ENCODE measurements around the gene CLECL1.

The CLECL1 gene

DNA sequence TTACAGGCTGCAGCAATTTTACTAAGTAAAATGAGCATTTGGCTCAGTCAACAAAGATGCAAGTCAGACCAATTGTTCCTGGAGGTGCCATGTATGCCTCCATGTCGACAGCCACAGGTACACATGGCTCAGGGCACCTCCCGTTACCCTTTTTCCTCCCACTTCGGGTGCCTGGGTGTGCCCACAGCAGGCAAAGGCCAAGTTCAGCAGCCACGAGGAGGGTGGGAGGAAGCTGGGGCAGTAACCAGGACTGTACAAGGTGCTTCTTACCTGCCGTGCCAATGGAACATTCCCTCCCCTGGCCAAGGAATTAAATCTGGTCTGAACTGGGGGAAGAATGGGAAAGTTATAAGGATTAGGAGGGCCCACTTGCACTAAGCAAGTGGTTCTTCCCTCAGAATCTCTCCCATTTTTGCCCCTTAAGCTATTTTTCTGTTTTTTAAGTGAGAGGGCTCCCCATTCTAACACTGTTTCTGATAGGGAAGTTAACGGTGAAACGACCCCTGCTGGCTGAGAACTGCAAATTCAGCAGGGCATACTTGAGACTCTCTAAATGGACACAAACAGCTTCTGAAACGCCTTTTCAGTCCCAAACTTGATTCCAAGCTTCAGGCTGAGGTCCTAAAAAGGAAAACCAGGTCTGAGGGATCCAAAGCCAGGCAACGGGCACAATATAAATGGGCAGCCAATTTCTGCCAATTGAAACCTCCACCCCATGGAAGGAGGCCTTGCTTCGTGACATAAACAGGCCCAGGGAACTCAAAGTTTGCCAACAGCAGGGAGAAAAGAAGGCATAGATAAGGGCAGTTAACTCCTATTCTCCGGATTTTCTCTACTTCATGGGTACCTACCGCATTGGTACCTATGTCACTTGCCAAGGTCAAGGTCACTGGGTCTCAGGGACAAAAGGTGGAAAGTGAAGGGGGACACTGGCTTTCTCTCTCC is 24.8 kb downstream of the CLECL1 start:
- TF ChIP-seq FOXP2 (optimal IDR thresholded peaks at IDR 0.05; ENCODE audit: borderline replicate concordance, extremely low read depth, extremely low read length, insufficient read depth), result no peak
- TF ChIP-seq SIN3A (IDR thresholded peaks at IDR 0.05; ENCODE audit: borderline replicate concordance, insufficient read depth, low read length), result no peak
- TF ChIP-seq TAF1 (IDR thresholded peaks at IDR 0.05; ENCODE audit: borderline replicate concordance, insufficient read depth, low read length), result no peak
- TF ChIP-seq, protein P1, sequence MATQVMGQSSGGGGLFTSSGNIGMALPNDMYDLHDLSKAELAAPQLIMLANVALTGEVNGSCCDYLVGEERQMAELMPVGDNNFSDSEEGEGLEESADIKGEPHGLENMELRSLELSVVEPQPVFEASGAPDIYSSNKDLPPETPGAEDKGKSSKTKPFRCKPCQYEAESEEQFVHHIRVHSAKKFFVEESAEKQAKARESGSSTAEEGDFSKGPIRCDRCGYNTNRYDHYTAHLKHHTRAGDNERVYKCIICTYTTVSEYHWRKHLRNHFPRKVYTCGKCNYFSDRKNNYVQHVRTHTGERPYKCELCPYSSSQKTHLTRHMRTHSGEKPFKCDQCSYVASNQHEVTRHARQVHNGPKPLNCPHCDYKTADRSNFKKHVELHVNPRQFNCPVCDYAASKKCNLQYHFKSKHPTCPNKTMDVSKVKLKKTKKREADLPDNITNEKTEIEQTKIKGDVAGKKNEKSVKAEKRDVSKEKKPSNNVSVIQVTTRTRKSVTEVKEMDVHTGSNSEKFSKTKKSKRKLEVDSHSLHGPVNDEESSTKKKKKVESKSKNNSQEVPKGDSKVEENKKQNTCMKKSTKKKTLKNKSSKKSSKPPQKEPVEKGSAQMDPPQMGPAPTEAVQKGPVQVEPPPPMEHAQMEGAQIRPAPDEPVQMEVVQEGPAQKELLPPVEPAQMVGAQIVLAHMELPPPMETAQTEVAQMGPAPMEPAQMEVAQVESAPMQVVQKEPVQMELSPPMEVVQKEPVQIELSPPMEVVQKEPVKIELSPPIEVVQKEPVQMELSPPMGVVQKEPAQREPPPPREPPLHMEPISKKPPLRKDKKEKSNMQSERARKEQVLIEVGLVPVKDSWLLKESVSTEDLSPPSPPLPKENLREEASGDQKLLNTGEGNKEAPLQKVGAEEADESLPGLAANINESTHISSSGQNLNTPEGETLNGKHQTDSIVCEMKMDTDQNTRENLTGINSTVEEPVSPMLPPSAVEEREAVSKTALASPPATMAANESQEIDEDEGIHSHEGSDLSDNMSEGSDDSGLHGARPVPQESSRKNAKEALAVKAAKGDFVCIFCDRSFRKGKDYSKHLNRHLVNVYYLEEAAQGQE (IDR thresholded peaks at IDR 0.05; ENCODE audit: insufficient read depth in 1 of 2, low read depth in 2 of 2, low read length in 2 of 2), result no peak
- no peak for TF ChIP-seq POLR2AphosphoS5 (IDR thresholded peaks at IDR 0.05; ENCODE audit: low read depth, low read length)

DNA sequence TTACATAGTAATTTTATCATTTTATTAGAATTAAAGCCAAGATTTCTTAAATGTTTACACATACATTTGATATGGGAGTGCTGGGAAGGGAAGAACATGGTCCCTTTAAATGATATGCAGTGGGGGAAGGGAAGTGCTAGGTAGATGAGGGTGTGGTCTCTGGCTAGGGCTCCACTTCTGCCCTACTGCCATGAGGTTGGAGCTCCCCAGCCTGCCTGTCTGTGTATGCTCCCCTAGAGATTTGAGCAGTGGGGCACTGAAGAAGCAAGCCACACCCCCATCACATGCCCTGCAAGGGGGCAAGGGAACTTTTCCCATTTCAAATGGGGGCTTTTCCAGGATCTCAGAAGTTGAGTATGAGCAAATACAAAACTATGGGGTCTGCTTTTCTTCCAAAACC is 25.5 kb downstream of the CLECL1 start:
- TF ChIP-seq TAF1 (IDR thresholded peaks at IDR 0.05; ENCODE audit: borderline replicate concordance, insufficient read depth, low read length), result no peak
- TF ChIP-seq SIN3A (IDR thresholded peaks at IDR 0.05; ENCODE audit: borderline replicate concordance, insufficient read depth, low read length), result no peak
- TF ChIP-seq, protein P1 (IDR thresholded peaks at IDR 0.05; ENCODE audit: insufficient read depth in 1 of 2, low read depth in 2 of 2, low read length in 2 of 2), result no peak
- no peak for TF ChIP-seq POLR2AphosphoS5 (IDR thresholded peaks at IDR 0.05; ENCODE audit: low read depth, low read length)

DNA sequence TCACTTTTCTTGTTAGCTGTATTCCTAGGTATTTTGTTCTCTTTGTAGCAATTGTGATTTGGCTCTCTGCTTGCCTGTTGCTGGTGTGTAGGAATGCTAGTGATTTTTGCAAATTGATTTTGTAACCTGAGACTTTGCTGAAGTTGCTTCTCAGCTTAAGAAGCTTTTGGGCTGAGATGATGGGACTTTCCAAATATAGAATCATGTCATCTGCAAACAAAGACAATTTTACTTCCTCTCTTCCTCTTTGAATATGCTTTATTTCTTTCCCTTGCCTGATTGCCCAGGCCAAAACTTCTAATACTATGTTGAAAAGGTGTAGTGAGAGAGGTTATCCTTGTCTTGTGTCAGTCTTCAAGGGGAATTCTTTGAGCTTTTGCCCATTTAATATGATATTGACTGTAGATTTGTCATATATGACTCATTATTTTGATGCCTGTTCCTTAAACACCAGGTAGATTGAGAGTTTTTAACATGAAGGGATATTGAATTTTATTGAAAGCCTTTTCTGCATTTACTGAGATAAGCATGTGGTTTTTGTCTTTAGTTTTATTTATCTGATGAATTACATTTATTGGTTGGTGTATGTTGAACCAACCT is 26.7 kb downstream of the CLECL1 start:
- TF ChIP-seq SIN3A (IDR thresholded peaks at IDR 0.05; ENCODE audit: borderline replicate concordance, insufficient read depth, low read length) (no peak), POLR2AphosphoS5 (IDR thresholded peaks at IDR 0.05; ENCODE audit: low read depth, low read length) (no peak)
- TF ChIP-seq, protein P1 (IDR thresholded peaks at IDR 0.05; ENCODE audit: insufficient read depth in 1 of 2, low read depth in 2 of 2, low read length in 2 of 2), result no peak

DNA sequence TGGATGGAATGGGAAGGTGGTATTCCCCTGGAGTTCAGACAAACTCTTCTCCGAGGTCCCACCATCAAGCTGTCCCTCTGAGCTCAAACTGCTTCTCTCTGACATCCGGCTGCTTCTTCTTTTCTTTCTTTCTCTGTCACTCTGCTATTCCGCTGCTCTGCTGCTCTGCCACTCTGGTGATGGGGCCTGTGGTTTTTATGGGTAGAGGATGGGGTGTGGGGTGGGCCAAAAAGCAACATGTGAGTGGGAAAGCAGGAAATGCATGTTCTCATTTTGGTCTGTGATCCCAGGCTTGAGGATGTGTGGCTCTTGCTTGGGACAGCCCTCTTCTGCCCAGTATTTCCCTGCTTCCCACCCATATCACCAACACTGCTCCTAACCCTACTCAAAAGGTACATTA is 30.6 kb downstream of the CLECL1 start:
- TF ChIP-seq SIN3A (IDR thresholded peaks at IDR 0.05; ENCODE audit: borderline replicate concordance, insufficient read depth, low read length) (no peak), TAF1 (IDR thresholded peaks at IDR 0.05; ENCODE audit: borderline replicate concordance, insufficient read depth, low read length) (no peak), POLR2AphosphoS5 (IDR thresholded peaks at IDR 0.05; ENCODE audit: low read depth, low read length) (no peak), FOXP2 (optimal IDR thresholded peaks at IDR 0.05; ENCODE audit: borderline replicate concordance, extremely low read depth, extremely low read length, insufficient read depth) (no peak)
- TF ChIP-seq, protein P1 (IDR thresholded peaks at IDR 0.05; ENCODE audit: insufficient read depth in 1 of 2, low read depth in 2 of 2, low read length in 2 of 2), result no peak
